NCI-H69 (cell line): Measurements from ENCODE around the gene CHD9NB.
A peak's percentile ranks its signal among the peaks of the same experiment; 100 is the strongest.

Experiments used
- DNase-seq: peaks from one replicate; lab custom pipeline; 2025; lab: John Stamatoyannopoulos, UW

CHD9NB gene

GRCh38 chr16:53029971-53030370 is 22.7 kb downstream of the CHD9NB start:
- no peak for DNase-seq

- DNase-seq = no peak
Observed at GRCh38 chr16:53024045-53024444, 28.7 kb downstream of the CHD9NB start.

- peak; percentile 57 for DNase-seq
Observed at GRCh38 chr16:53022374-53022773, 30.3 kb downstream of the CHD9NB start.

- peak; percentile 1 for DNase-seq
Observed at GRCh38 chr16:53018834-53019416, 33.8 kb downstream of the CHD9NB start.

GRCh38 chr16:53014287-53014686 is 38.4 kb downstream of the CHD9NB start:
- DNase-seq = no peak

GRCh38 chr16:53007095-53007494 is 45.6 kb downstream of the CHD9NB start:
- DNase-seq = no peak

GRCh38 chr16:52997922-52998321 is 54.8 kb downstream of the CHD9NB start:
- DNase-seq = no peak

GRCh38 chr16:52994942-52995341 is 57.8 kb downstream of the CHD9NB start:
- DNase-seq = no peak

GRCh38 chr16:52993179-52993578 is 59.5 kb downstream of the CHD9NB start:
- DNase-seq = no peak

- DNase-seq = no peak
Observed at GRCh38 chr16:52991572-52991971, 61.1 kb downstream of the CHD9NB start.
